GM19025 (cell line): ENCODE data around the gene S100A1.

ENCODE experiments used
- ATAC-seq: cut with Tn5 transposase; IDR thresholded peaks from one replicate; pipeline ENCODE4 v1.9.1; 2021; ENCODE audit warnings: mild to moderate bottlenecking, low read depth, moderate library complexity; ENCODE audit not compliant: unreplicated experiment

Gene S100A1

GRCh38 chr1:153678519-153679336 lies 50.5 kb downstream of the S100A1 start, which contains the start of gene NPR1:
NPR1 (plus strand) TSS chr1:153678688; CDS start chr1:153679109, 421 bp downstream.
- ATAC-seq: no peak

- ATAC-seq: no peak
Measured at GRCh38 chr1:153679337-153680119, 51.3 kb downstream of the S100A1 start.

- no peak for ATAC-seq
Measured at GRCh38 chr1:153680120-153680403, 51.8 kb downstream of the S100A1 start.
